Measurements from ENCODE around the gene HOXA2.

Gene HOXA2

GRCh38 chr7:27102581-27103442 is at the start of gene HOXA2:
Gene HOXA2 (minus strand): TSS chr7:27102683. CDS start chr7:27102500, 183 bp downstream.
- no peak for DNase-seq (ENCODE audit: low spot score)

- DNase-seq (ENCODE audit: low spot score), result no peak
These were observed 49.0 kb upstream of the HOXA2 start for GRCh38 chr7:27151341-27151930.

- peak; percentile 64 for DNase-seq (ENCODE audit: low spot score)
These were observed 48.3 kb upstream of the HOXA2 start for GRCh38 chr7:27150568-27151340.

DNA sequence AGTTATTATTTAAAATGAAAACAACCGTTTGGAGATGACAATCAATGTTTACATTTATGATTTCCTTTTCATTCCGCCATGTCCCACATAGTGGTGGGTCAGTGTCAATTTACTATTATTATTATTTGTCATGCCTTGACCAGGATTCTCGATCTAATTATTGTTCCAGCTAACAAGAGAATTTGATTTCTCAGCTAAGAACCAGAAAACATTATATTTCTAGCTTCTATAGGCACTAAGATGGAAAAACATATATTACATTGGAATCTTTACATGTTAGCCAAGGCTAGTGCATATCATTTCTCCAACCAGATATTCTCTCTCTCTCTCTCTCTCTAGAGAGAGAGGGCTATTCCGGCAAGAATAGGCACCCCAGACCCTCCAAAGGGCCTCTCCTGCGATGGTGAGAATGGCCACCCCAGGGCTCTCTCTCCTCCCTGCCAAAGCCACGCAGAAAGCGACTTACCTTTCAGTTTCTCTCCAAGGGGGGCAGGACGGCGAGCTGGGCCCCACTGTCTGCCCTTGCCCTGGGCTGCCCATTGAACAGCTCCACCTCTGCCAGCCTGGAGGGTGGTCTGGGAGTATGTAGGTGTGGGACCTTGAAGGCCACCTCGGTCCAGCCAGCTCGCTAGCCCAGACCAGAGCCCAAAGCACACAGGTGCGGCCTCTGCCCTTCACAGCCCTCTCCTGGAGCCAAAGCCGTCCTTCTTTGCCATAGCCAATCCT is 47.5 kb upstream of the HOXA2 start:
- no peak for DNase-seq (ENCODE audit: low spot score)

- DNase-seq (ENCODE audit: low spot score), result no peak
These were observed 46.5 kb upstream of the HOXA2 start for GRCh38 chr7:27148756-27149641.

DNA sequence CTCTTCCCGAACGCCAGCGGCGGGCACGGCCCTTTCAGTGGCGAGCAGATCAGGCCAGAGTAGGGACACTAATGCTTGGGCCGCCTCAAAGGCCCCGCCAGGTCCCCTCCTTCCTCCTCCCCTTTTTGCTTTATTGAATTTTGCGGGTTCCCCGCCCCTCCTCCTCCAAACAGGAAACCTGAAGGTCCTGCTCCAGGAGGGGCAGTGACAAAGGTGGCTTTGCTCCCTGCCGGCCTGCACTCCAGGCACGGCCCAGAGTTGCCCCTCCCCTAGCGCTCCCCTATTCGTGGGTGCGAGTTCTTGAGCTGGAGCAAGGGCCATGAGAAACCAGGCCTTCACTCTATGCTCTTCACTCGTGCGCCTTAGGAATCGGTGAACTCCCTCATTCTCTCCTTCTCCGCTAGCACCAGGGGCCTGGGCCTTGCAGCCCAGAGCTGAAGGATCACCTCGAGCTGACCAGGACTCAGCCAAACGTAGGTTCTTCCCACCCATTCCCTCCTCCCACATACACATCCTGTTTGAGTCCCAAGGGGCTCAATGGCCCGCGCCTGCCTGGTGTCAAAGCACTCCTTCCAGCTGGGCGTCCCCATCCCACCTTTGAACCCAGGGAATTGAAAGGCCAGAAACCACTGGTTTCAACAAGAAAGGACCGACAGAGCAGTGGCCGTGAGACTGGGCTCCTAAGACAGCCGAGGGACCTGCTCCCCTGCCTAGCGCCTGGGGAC is 45.7 kb upstream of the HOXA2 start:
- DNase-seq (ENCODE audit: low spot score), result no peak

DNA sequence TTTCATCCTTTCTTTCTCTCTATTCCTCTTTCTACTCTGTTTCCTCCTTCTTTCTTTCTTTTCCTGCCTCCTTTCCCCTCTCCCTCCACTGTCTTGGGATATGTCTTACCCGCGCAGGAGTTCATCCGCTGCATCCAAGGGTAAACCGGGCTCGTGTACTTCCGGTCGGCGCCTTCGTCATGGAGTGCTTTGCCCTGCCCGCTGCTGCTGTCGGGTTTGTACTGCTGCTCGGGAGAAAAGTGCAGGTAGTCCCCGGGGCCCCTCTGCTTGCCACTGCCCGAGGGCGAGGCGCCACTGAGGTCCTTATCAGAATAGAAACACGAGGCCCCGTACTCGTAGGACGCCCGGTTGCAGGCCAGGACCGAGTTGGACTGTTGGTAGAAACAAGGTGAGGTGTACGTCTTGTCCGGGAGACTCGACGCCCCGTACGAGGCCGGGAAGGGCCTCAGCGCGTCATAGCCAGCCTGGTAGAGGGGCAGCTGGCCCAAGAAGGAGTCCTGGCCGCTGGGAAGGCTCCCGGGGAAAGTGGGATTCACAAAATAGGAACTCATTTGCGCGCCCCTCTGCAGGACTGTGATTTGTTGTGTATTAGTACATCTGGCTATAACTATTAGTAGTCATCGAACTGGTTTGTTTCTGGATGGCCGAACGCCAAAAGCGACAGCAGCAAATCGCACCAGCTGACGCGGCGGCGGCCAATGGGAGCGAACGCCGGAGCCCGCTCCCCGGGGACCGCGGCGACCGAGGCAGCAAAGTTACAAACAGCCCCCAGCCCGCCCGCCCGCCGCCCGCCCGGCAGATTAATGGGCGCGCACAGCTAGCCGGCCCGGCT is 44.9 kb upstream of the HOXA2 start, which contains the start of gene HOXA6:
HOXA6 (minus strand) TSS at position 576 of the 832 bp plus-strand sequence; CDS start at position 551, 25 bp downstream.
- no peak for DNase-seq (ENCODE audit: low spot score)

- no peak for DNase-seq (ENCODE audit: low spot score)
These were observed 44.2 kb upstream of the HOXA2 start for GRCh38 chr7:27146491-27147198.

- no peak for DNase-seq (ENCODE audit: low spot score)
These were observed 43.5 kb upstream of the HOXA2 start for GRCh38 chr7:27145914-27146412.

GRCh38 chr7:27145165-27145913 is 42.9 kb upstream of the HOXA2 start:
- no peak for DNase-seq (ENCODE audit: low spot score)

GRCh38 chr7:27144781-27145164 is 42.3 kb upstream of the HOXA2 start:
- no peak for DNase-seq (ENCODE audit: low spot score)

DNA sequence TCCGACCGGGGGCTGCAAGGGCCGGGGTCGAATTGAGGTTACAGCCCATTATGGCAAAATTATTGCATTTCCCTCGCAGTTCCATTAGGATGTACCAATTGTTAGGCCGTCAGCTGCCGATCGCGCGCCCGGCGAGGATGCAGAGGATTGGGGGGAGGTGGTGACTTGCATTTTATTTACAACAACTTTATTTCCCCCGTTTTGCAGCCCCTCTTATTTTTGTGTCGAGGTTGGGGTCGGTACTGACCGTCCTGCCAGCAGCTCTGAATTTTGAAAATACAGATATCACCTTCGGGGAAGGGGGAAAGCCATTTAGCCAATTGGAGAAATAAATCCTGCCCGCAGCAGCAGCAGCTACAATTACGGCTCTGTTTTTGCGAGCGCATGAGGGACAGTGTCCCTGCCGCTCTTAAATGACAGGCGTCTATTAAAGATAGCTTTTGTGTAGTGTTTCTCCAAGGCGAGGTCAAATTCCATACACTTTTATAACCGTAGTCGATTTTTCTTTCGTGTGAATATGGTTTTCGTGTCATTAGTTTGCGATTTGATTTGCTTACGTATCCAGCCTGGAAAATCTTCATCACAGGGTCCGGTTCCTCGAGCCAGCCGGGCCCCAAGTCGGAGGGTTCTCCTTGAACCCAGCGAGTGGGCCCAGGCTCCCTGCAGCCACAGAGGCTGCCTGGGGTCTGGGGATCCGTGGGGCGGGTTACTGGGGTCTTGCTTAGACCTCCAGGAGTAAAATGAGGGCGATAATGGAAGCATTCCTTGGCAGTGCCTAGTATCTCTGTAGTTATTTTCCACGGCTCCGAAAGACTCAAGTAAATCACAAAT is 41.7 kb upstream of the HOXA2 start:
- DNase-seq (ENCODE audit: low spot score), result no peak

- DNase-seq (ENCODE audit: low spot score), result no peak
These were observed 40.8 kb upstream of the HOXA2 start, which contains the start of gene HOXA5 for GRCh38 chr7:27143023-27143949. Gene HOXA5 (minus strand): TSS chr7:27143681. CDS start chr7:27143607, 74 bp downstream.

DNA sequence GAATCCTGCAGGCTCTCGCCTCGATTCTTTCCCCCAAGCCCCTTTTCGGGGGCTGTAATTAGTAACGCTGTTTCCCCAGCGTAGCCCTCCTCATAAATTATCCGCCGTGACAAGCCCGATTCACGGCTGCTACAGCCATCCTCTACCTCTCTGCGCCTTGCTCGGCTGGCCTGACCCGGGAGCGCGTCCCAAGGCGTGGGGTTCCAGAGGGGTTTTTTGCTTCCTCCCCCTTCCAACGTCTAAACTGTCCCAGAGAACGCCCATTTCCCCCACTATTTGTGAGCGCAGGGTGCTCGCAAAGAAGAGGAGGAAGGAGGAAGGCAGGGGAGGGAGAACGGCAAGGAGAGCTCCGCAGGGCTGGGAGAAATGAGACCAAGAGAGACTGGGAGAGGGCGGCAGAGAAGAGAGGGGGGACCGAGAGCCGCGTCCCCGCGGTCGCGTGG is 40.1 kb upstream of the HOXA2 start:
- DNase-seq (ENCODE audit: low spot score), result no peak

DNA sequence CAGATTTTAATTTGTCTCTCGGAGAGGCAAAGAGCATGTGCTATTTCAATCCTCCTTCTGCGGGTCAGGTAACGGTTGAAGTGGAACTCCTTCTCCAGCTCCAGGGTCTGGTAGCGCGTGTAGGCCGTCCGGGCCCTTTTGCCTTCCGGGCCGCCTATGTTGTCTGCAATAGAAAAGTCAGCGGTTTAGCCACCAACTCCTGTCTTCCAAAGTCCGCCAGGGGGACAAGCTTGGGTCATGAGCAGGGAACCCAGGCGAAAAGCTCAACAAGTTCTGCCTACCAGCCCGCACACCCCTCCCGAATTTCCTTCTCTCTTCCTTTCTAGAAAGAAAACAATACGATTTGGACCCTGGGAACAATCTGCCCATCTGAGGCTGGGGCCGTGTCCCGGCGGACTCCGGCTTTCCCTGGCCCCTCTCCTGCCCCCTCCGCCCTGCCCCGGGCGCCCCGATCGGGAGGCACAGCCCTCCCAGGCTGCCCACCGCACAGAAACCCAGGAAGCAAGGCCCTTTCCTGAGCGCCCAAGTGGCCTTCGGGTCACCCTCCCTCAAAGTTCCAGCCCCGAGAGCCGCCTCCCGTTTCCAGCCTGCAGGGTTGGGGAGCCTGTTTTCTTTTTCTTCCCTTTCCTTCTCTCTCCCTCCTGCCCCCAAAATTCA is 39.6 kb upstream of the HOXA2 start:
- no peak for DNase-seq (ENCODE audit: low spot score)
